Colonic mucosa (tissue), 4 donors: Measurements from ENCODE around the gene ARIH2. TPM values are rescaled to one million over a fixed set of nuclear protein-coding genes. Genes with fewer than 3 reads are reported as not detected.

Experiments
- DNase-seq: peaks from one replicate; pipeline ENCODE4 v3.0.0-alpha.2; 2020
- H3K27ac ChIP-seq: fragments of 200-600 bp; one replicate; pipeline ENCODE4 v1.8.0; 2021
- H3K27me3 ChIP-seq: fragments of 200-600 bp; one replicate; pipeline ENCODE4 v1.8.0; 2021
- H3K36me3 ChIP-seq: fragments of 200-600 bp; one replicate; pipeline ENCODE4 v1.8.0; 2021
- H3K4me1 ChIP-seq: fragments of 200-600 bp; one replicate; pipeline ENCODE4 v1.8.0; 2021; ENCODE audit warnings: mild to moderate bottlenecking
- H3K4me3 ChIP-seq: fragments of 200-600 bp; one replicate; pipeline ENCODE4 v1.8.0; 2021
- H3K9ac ChIP-seq, 2 donors: one replicate each; pipeline ENCODE4 v1.7.0; 2013; ENCODE audit warnings: control low read depth in 2 of 2, low read depth in 2 of 2, low read length in 2 of 2
- H3K9me3 ChIP-seq: fragments of 200-600 bp; one replicate; pipeline ENCODE4 v1.8.0; 2021
- CTCF ChIP-seq: fragments of 200-600 bp; IDR thresholded peaks from one replicate; pipeline ENCODE4 v1.8.0; 2022; ENCODE audit warnings: antibody characterized with exemption, mild to moderate bottlenecking
- intact Hi-C: fragments of 100-400 bp; cut with DNase I; formaldehyde crosslinking; loops from one replicate; pipeline ENCODE4 v1.14.1; 2022
- total RNA-seq, 2 donors: library from RNA; stranded (reverse); fragmentation: NEBNext Ultra II Directional in 1 of 2; extraction: Animal tissue kit (Norgen Biotek cat#: 25700) in 1 of 2; gene quantifications; one replicate each; pipeline ENCODE4 v1.2.1, GENCODE V29; 2021
- donor health status: healthy.
- donor health status: DM: no; HTN: no; CAD: no.
- donor health status: DM: no; HTN: no; CAD: no.

The ARIH2 gene
- total RNA-seq, 2 donors from 2014 or later: 55.6 to 77.4 TPM

DNA sequence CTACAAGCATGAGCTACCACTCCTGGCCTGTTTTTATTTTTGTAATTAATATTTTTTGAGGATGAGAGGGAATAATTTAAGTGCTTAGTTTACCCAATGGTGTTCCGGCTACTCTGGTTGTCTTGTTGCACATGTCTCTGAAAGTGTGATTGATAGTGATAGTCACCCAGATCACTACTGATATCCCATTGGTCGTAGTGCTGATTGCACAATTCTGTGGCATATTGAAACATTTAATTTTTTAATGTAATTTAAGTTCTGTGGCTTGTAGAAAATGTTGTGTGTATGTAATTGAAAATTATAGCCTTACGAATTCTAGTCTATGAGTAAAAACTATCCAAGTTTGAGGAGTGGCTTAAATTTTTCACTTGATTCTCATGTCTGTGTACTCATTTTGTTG, 11.9 kb downstream of the ARIH2 start:
- no peak for DNase-seq
- Histone ChIP-seq H3K27me3 (no peaks in the 10 kb centered on the region), H3K36me3 (peaks cover 4% of the 10 kb centered on the region), H3K4me1 (peaks cover 16% of the 10 kb centered on the region), H3K9ac (no peak overlapping the region), H3K4me3 (no peak overlapping the region), H3K9me3 (no peaks in the 10 kb centered on the region), H3K27ac (no peak overlapping the region)
- intact Hi-C loops: no loop called here
- no peak for TF ChIP-seq CTCF

- DNase-seq: no peak
- TF ChIP-seq CTCF: no peak
- H3K9ac ChIP-seq: no peak overlapping the region
- no peaks in the 10 kb centered on the region for H3K27me3 ChIP-seq
- H3K4me3 ChIP-seq: no peak overlapping the region
- H3K27ac ChIP-seq: no peak overlapping the region
- no peaks in the 10 kb centered on the region for H3K36me3 ChIP-seq
- H3K4me1 ChIP-seq: peaks cover 8% of the 10 kb centered on the region
- intact Hi-C loops: no loop called here
- no peaks in the 10 kb centered on the region for H3K9me3 ChIP-seq
Observed at GRCh38 chr3:48931944-48932580, 13.4 kb downstream of the ARIH2 start.

DNA sequence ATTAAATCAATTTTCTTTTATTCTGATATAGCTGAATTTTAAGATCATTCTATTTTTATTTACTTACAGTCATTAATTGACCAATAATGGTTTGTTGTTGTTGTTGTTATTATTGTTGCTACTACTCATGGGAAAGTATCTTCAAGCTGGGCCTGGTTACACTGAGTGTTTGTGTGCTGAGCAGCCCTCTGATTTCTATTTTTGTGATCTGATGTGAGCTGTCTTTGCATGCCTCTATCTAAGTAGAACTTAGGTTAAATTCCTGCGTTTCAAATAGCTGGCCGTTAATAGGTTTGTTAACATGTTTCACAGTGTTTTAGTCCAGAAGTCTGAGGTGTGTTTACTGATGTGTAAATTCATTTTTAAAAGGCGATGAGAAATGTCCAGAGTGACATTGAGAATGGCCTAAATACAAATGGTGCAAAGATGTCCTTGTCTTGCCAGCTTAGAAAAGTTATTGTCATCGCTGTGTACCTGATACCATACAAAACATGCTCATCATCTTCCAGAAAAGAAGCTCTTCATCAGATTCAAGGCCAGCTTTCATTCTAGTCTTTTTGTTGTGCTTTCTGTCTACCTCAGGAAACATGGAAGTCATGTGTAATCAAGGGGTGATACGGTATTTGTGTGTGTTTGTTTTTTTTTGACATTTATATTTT, 15.8 kb downstream of the ARIH2 start:
- H3K27ac ChIP-seq: no peak overlapping the region
- TF ChIP-seq CTCF: no peak
- no peaks in the 10 kb centered on the region for H3K9me3 ChIP-seq
- H3K4me3 ChIP-seq: no peak overlapping the region
- H3K27me3 ChIP-seq: no peaks in the 10 kb centered on the region
- DNase-seq: no peak
- H3K9ac ChIP-seq: no peak overlapping the region
- no peaks in the 10 kb centered on the region for H3K36me3 ChIP-seq
- intact Hi-C loops: no loop called here
- no peaks in the 10 kb centered on the region for H3K4me1 ChIP-seq

DNA sequence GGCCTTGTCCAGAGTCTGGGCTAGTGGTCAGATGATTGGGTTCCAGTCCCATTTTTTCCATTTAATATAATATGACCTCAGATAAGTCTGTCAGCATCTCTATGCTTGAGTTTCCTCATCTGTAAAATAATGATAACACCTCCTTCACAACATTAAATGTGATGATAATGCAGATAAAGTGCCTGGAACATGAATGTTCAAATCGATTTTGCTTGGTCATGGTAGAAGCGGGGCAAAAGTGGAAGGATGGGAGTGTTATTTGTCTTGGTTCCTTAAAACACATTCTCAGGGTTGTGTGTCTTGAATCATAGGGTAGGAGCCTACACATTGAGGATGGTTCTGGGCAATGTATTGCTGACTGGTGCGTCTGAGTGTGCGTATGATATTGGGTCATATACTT, 16.9 kb downstream of the ARIH2 start:
- Histone ChIP-seq H3K9ac (no peak overlapping the region), H3K4me1 (no peaks in the 10 kb centered on the region), H3K9me3 (no peaks in the 10 kb centered on the region), H3K27me3 (no peaks in the 10 kb centered on the region), H3K4me3 (no peak overlapping the region), H3K27ac (no peak overlapping the region), H3K36me3 (no peaks in the 10 kb centered on the region)
- TF ChIP-seq CTCF: no peak
- intact Hi-C loops: no loop called here
- no peak for DNase-seq

- Histone ChIP-seq H3K4me1 (no peaks in the 10 kb centered on the region), H3K36me3 (no peaks in the 10 kb centered on the region), H3K9me3 (no peaks in the 10 kb centered on the region), H3K4me3 (no peak overlapping the region), H3K27me3 (no peaks in the 10 kb centered on the region), H3K27ac (no peak overlapping the region), H3K9ac (no peak overlapping the region)
- no peak for DNase-seq
- intact Hi-C loops: no loop called here
- TF ChIP-seq CTCF: no peak
Observed at GRCh38 chr3:48938156-48938555, 19.5 kb downstream of the ARIH2 start.
